ENCODE data around the gene TMEM170A. TPM values are rescaled to one million over a fixed set of nuclear protein-coding genes. Genes with fewer than 3 reads are reported as not detected.
A peak's percentile ranks its signal among the peaks of the same experiment; 100 is the strongest.

Gene TMEM170A
- total and polyA plus RNA-seq, 2 donors (not counting 1 experiment from before 2014, with no cell fraction given) = 21.8 to 37.9 TPM

GRCh38 chr16:75432828-75433731 lies 31.4 kb downstream of the TMEM170A start, which contains the start of gene CFDP1:
Gene CFDP1, minus strand, starts transcription at chr16:75433503. Its CDS starts 151 bp downstream, at chr16:75433352.
- Histone ChIP-seq H3K27ac (ENCODE audit: low read length in 2 of 2) (peak within 1 kb of the TSS; percentile 91 to 99), H3K4me3 (ENCODE audit: control extremely low read depth in 1 of 5, extremely low read depth in 1 of 5, insufficient read depth in 1 of 5, low read depth in 2 of 5, low read length in 4 of 5) (peak within 1 kb of the TSS; percentile 94 to 100 (median 95)), H3K4me2 (replicated peaks; ENCODE audit: low read depth, low read length, poor library complexity, severe bottlenecking) (peak within 1 kb of the TSS; percentile 89), H3K79me2 (ENCODE audit: control insufficient read depth, insufficient read depth, low read length) (peaks cover 40% of the 10 kb centered on the region), H3K4me1 (ENCODE audit: control insufficient read depth in 2 of 2, insufficient read depth in 2 of 2, low read length in 2 of 2) (peaks cover 7 to 15% of the 10 kb centered on the region in 2 donors), H4K20me1 (ENCODE audit: control insufficient read depth, insufficient read depth, low read length, poor library complexity, severe bottlenecking) (no peaks in the 10 kb centered on the region), H3K9me3 (ENCODE audit: control extremely low read depth in 1 of 3, control insufficient read depth in 2 of 3, insufficient read depth in 1 of 3, low read length in 2 of 3) (no peaks in the 10 kb centered on the region), H3K27me3 (replicated peaks in 1 of 4; ENCODE audit: control extremely low read depth in 1 of 4, control insufficient read depth in 3 of 4, insufficient read depth in 4 of 4, low read length in 3 of 4) (no peaks in the 10 kb centered on the region), H3K36me3 (replicated peaks in 1 of 2; ENCODE audit: control extremely low read depth in 1 of 2, control insufficient read depth in 1 of 2, extremely low read depth in 1 of 2, insufficient read depth in 2 of 2, low read length in 1 of 2) (no peaks in the 10 kb centered on the region), H2AFZ (ENCODE audit: insufficient read depth, low read depth, low read length, poor library complexity, severe bottlenecking) (peak within 1 kb of the TSS; percentile 97), H3K9ac (ENCODE audit: low read length) (peak within 1 kb of the TSS; percentile 99)
- Mint-ChIP-seq H3K4me1 (peaks cover 20% of the 10 kb centered on the region), H3K4me3 (peak within 1 kb of the TSS; percentile 88), H3K27ac (peak within 1 kb of the TSS; percentile 95), H3K9me3 (ENCODE audit: insufficient read depth) (no peaks in the 10 kb centered on the region), H3K27me3 (no peaks in the 10 kb centered on the region)
- no peak for TF ChIP-seq CTCF (IDR thresholded peaks at IDR 0.05)
- no peak for TF ChIP-seq EZH2 (IDR thresholded peaks at IDR 0.05; ENCODE audit: borderline replicate concordance, insufficient read depth, low read depth, low read length, poor library complexity, severe bottlenecking)
- intact Hi-C loops (cut with micrococcal nuclease) = loop anchor here (1.0 to 2.0 kb wide), 12 partner anchors 31 to 766 kb away; partner anchors contain the start of genes ADAT1, KARS1, RFWD3 and TERF2IP
- ChIA-PET CTCF (interaction anchor here (1.0 to 3.1 kb wide), 11 partner anchors 12 to 332 kb away, joined by 3 to 41 read pairs (median 3); partner anchors contain the start of genes ADAT1, KARS1, TERF2IP and TMEM170A), POLR2A (interaction anchor here (0.7 to 2.4 kb wide), 8 partner anchors 12 to 215 kb away, joined by 3 to 14 read pairs (median 4); partner anchors contain the start of genes ADAT1, GABARAPL2, KARS1 and TERF2IP)
- 1% methylated on average over 75 of the region's 85 CpGs for WGBS (ENCODE audit: insufficient coverage)
- DNase-seq = peak; percentile 98
- peak; percentile 86 for ATAC-seq (ENCODE audit: low read depth)

Measured in B cell (primary cell).